HG03025 (cell line): ENCODE results near the gene JAZF1.
"Not testable (repeated sequence)": the region's sequence is repeated elsewhere in the genome, so short reads cannot be mapped to it uniquely, and the experiment has no call there.

Experiments
- ATAC-seq: cut with Tn5 transposase; IDR thresholded peaks from one replicate; pipeline ENCODE4 v1.9.1; 2021; ENCODE audit warnings: mild to moderate bottlenecking, moderate library complexity; ENCODE audit not compliant: unreplicated experiment, low FRiP score

The JAZF1 gene

GRCh38 chr7:27869056-27869455, 311.5 kb downstream of the JAZF1 start:
- no peak for ATAC-seq

- ATAC-seq: no peak
Observed at GRCh38 chr7:27868131-27868550, 312.5 kb downstream of the JAZF1 start.

DNA sequence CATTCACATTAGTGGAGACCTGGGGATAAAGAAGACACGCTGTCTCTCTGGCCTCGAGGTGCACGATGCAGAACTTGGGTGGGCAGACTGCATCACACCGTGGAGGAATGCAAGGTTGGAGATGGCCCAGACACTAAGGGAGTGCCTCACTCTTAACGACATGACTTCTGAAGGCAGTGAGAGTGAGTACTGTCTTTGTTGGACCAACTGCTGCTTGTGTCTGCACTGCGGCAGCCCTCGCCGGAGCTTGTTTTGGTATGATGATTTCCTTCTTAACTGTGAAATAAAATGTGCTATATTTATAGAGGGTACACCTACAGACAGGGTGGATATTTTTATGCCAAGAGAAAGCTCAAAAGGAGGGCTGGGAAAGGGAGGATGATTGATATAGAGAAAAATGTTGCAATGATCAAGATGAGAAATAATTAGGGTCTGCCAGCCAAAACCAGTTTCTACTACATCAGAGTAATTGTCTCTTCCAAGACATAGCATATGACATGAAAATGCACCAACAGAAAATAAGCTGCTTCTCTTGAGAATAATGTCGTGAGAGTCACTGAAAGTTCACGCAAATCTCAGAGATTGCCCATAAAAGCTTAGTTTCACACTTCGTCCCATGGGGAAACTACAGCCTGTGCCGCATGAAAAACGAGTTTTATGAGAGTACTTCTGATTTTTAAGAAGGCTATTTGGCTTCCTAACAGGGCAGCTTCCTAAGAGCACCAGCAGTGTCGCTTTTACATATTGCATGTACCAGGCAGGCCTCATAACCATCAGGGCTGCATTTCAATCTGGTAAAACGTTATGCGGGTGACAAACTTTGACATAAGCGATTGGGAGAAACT, 313.5 kb downstream of the JAZF1 start:
- no peak for ATAC-seq

- ATAC-seq: no peak
Observed at GRCh38 chr7:27866256-27866655, 314.3 kb downstream of the JAZF1 start.

- ATAC-seq: no peak
Observed at GRCh38 chr7:27863880-27864279, 316.7 kb downstream of the JAZF1 start.

DNA sequence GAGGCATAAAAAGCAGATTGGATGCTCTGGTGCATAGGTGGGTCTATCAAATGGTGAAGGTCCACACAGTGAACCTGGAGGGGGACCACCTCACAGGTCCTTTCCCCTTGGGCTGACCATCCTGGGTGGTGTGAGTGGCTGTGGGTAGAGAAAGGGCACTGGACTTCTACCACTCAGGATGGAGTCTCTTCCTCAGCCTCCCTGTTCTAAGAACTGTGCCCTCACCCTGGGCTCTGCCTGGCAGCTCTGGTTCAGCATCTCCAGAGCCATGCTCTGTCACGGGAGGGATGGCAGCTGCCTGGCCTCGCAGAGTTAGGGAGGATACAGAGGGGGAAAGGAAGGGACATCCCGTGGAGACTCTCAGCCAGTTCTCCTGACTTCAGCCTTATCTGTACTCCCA, 318.8 kb downstream of the JAZF1 start:
- no peak for ATAC-seq

GRCh38 chr7:27860800-27861199, 319.8 kb downstream of the JAZF1 start:
- no peak for ATAC-seq

- not testable (repeated sequence) for ATAC-seq
Observed at GRCh38 chr7:27856703-27857485, 323.7 kb downstream of the JAZF1 start.

- no peak for ATAC-seq
Observed at GRCh38 chr7:27850531-27850930, 330.1 kb downstream of the JAZF1 start.

DNA sequence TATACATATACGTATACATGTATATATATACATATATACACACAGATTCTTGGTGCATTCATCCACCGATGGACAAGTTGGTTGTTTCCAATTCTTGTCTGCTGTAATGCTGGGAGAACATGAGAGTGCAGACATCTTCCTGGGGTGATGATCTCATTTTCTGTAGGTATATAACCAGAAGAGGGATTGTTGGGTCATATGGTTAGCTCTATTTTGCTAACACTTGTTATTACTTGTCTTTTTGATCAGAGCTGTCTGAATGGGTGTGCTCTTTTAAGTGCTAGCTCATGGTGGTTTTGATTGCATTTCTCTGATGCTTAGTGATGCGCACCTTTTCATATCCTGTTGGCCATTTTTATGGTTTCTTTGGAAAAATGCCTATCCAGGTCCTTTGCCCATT, 334.2 kb downstream of the JAZF1 start:
- no peak for ATAC-seq

DNA sequence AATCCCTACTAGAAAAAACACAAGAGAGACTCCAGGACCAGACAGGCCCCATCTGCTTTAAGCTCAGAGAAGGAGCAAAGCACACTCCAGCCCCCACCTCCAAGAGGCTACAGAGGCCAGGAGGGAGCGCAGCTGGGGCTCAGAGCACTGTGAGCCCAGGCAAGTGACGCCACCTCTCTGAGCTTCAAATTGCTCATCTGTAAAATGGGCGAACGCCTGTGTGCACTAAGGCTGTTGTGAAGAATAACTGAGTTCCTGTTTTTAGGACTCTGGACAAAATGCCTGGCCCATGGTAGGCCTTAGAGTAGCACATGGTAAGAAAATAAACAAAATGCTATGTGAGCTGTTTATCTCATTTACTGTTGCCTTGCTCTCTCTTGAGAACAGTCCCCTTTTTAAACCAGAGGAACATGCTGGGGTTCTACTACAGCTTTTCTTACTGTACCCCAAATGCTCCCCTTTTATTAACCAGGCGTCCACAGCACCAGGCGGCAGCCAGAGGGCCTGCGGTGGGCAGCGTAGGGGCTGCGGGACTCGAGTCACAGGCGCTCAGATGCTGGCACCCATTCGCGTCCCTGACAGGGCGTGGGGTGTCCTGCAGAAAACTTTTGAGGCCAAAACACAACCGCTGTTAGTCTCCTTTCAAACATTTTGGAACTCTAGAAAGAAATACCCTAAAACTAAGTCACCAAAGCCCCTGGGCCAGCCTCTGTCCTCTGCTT, 336.9 kb downstream of the JAZF1 start:
- ATAC-seq: no peak

DNA sequence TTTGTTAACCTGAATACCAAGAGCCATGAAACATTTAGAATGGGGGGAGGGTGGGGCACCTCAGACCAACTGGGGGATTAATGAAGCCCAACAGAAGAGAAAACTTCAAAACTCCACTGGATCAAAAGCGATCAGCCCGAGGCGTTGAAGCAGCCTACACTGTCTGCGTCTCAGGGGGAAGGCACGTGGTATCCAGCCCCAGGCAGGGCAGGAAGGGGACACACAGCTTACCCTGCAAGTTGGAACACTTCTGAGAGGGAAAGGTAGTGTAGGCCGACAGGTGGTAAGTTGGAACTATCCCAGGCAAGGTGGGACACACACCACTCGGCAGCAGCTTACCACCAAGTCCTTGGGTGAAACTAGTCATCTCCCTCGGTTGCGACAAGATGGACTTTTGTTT, 337.7 kb downstream of the JAZF1 start:
- ATAC-seq: no peak

GRCh38 chr7:27842094-27842692, 338.4 kb downstream of the JAZF1 start:
- no peak for ATAC-seq

- ATAC-seq: no peak
Observed at GRCh38 chr7:27840760-27841364, 339.7 kb downstream of the JAZF1 start.

DNA sequence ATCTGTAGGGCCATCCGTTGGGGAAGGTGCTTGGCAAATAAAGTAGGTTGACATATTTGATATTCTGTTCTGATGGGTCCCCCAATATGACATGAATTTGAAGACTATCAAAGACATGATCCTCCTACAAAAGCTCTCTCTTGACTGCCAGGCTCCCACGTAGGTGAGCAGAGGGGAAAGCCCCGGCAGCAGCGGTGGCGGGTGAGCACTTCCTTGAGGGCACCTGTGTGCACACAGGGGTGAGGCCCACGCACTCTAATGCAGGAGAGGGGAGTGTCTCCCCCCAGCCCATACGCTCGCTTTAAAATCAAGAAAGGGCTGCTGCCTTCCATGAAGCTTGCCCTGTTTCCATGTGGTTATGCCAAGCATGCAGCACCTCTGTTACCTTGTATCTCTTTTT, 340.3 kb downstream of the JAZF1 start:
- no peak for ATAC-seq

- no peak for ATAC-seq
Observed at GRCh38 chr7:27839099-27839498, 341.5 kb downstream of the JAZF1 start.

- no peak for ATAC-seq
Observed at GRCh38 chr7:27836536-27836935, 344.1 kb downstream of the JAZF1 start.

- no peak for ATAC-seq
Observed at GRCh38 chr7:27835376-27835775, 345.2 kb downstream of the JAZF1 start.

DNA sequence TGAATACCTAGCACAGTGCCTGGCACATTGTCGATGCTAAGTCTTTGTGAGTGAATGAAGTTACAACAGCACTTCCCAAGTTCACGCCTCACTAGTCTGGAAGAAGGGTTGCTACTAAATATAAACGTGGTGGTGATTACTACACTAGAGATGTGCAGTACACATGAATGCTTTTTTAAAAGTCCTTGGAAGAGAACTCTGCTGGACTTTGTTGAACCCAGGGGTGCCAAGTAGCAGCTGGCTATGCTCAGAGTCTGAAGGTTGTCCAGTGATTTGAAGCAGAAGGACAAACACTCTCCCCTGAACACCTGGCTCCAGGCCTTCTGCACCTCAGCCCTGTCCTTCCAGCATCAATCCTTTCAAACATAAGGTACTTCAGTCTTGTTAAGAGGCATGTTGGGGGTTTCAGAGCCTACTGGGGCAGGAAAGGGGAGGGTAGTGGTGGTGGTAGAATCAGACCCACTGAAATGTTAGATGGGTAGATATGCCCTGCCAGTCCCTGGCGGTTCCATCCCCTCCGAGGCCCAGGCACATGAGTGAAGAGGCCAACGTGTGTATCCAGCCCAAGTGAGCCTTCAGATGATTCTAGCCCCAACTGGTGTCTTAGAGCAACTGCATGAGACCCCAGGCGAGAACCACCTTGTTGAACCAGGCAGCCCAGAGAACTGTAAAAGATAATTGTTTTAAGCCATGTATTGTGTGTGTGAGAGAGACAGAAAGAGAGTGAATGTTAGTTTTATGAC, 346.2 kb downstream of the JAZF1 start:
- no peak for ATAC-seq

DNA sequence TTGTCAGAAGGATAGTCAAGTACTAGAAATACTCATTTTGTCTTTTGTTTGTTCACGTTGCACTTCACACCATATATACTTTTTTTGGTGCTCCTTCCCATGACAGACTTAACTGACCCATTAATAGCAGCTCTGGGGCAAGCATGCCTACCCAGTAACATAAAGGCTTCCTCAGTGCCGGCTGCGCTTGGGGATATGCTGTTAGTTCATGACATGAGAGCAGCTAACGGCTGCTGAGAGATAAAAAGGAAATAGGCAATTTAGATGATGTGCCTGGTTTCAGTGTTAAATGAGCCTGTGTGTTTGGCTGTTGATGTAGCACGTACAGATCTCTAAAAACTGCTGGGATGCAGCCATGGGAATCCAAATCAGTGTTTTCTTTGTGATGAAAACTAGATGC, 354.2 kb downstream of the JAZF1 start:
- ATAC-seq: no peak
